VCaP (cell line): ENCODE data around the gene AEBP2.

ENCODE experiments used
- H3K27ac ChIP-seq: fragments of 450-650 bp; 2 replicates; pipeline ENCODE4 v1.5.1; 2017
- TF ChIP-seq, protein P1 (sequence below): fragments of 450-650 bp; conservative IDR thresholded peaks from 2 replicates; pipeline ENCODE4 v1.5.1; 2017; ENCODE audit warnings: mild to moderate bottlenecking, moderate library complexity

Gene AEBP2

DNA sequence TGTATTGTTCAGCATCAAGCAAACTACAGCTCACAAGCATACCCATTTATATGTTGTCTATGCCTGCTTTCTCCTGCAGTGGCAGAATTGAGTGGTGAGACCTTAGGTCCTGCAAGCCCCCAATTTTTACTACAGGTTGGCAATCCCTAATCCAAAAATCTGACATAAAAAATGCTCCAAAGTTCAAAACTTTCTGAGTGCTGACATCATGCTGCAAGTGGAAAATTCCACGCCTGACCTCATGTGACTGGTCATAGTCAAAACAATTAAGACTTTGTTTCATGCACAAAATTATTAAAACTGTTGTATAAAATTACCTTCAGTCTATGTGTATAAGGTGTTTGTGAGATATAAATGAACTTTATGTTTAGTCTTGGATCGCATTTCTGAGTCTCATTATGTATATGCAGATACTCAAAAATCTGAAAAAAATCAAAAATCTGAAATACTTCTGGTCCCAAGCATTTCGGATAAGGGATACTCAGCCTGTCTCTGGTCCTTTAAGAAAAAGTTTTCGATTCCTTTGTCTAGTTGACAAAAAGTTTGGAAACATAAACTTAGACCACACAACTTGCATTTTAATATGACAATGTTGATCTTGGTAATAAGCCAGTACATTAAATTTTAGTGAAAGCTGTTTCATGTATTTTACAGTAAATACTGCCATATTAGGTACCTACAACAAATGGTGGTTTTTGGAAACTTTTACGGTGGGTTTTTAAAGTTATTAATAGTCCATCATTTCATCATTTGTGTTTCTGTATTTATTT, 81.5 kb downstream of the AEBP2 start:
- no peak overlapping the region for H3K27ac ChIP-seq
- TF ChIP-seq, protein P1, sequence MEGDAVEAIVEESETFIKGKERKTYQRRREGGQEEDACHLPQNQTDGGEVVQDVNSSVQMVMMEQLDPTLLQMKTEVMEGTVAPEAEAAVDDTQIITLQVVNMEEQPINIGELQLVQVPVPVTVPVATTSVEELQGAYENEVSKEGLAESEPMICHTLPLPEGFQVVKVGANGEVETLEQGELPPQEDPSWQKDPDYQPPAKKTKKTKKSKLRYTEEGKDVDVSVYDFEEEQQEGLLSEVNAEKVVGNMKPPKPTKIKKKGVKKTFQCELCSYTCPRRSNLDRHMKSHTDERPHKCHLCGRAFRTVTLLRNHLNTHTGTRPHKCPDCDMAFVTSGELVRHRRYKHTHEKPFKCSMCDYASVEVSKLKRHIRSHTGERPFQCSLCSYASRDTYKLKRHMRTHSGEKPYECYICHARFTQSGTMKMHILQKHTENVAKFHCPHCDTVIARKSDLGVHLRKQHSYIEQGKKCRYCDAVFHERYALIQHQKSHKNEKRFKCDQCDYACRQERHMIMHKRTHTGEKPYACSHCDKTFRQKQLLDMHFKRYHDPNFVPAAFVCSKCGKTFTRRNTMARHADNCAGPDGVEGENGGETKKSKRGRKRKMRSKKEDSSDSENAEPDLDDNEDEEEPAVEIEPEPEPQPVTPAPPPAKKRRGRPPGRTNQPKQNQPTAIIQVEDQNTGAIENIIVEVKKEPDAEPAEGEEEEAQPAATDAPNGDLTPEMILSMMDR, result no peak

DNA sequence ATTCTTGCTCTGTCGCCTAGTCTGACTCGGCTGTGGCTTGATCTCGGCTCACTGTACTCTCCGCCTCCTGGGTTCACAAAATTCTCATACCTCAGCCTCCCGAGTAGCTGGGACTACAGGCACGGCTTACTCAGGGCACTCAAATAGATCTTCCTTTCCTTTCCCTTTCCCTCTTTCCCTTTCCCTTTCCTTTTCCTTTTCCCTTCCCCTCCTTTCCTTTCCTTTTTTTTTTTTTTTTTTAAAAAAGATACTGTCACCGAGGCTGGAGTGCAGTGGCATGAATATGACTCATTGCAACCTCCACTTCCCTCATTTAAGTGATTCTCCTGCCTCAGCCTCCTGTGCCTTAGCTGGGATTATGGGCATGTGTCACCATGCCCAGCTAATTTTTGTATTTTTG, 86.0 kb downstream of the AEBP2 start:
- TF ChIP-seq, protein P1, result no peak
- no peak overlapping the region for H3K27ac ChIP-seq

DNA sequence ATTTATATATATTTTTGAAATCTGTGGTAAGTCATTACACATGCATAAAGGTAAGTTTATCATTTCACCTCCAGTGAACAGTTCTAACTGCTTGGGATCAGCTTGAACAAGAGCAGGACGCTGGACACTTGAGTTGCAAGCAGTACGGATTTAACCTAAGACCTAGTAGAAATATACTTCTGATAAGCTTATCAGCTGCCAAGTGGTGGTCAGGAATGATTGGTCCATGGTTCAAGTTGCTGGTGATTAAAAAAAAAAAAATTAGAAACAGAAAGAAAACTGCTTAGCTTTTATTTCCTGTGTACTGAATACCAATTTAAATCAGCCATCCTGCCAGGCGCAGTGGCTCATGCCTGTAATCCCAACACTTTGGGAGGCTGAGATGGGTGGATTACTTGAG, 88.6 kb downstream of the AEBP2 start:
- TF ChIP-seq, protein P1, result no peak
- no peak overlapping the region for H3K27ac ChIP-seq

DNA sequence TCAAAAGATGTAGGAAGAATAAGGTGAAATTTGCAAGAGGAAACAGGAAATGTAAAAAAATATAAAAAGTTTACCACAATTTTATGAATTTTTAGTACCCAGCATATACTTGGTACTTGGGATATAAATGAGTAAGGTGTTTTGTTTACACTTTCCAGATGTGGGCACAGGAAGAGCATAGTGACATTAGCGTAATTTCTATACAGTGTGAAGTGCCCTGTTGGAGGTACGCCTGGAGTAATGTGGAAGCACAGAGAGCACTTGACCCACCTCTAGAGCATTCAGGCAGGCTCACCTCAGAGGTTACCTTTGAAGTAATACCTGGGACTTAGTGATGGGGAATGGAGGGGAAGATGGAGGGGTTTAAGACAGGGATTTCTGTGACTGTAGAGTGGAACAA, 89.5 kb downstream of the AEBP2 start:
- H3K27ac ChIP-seq, result no peak overlapping the region
- TF ChIP-seq, protein P1, result no peak

DNA sequence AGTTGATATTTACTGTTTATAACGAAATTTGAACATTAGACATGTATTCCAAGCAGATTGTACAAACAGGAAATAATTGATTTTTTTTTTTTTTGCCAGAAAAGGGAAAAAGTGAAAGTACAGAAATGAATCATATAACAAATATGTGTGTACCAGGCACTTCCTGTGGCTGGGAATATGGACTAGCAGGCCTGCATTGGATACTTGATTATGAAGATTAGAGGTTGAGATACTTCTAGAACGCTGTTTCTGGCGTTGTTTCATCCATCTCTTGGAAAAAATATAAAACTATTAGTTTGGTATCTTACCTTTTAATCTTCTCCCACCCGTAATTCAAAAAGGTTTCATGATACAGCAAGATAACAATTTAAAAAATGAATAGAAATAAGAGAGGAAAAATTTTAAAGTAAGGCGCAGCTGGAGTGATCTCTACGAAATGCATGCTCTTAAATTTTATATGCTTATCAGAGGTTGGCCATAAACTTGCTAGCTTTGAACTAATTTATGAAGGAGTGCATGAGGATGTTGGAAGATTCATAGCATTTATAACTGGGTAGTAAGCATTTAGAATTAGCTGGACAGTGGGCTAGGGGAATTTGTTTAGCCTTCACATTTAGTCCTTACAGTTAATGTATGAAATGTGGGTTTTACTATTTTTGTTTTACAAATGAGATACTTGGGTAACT, 90.8 kb downstream of the AEBP2 start:
- TF ChIP-seq, protein P1, result no peak
- H3K27ac ChIP-seq, result no peak overlapping the region

DNA sequence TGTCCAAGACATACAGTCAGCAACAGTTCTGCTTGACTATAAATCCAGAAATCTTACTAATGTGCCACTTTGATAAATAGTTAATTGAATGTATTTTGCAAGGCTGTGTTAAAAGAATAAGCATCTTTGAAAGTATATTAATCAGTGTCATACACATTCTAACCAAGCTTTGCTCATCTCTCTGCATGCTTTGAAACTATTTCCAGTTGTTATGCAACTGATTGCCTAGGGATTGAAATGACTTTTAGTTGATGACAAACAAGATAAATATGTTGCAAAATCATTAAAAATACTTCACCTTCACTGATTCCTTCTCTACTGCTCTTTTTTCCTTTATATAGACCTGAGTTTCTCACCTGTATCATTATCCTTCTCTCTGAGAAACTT, 91.3 kb downstream of the AEBP2 start:
- TF ChIP-seq, protein P1, result no peak
- no peak overlapping the region for H3K27ac ChIP-seq

DNA sequence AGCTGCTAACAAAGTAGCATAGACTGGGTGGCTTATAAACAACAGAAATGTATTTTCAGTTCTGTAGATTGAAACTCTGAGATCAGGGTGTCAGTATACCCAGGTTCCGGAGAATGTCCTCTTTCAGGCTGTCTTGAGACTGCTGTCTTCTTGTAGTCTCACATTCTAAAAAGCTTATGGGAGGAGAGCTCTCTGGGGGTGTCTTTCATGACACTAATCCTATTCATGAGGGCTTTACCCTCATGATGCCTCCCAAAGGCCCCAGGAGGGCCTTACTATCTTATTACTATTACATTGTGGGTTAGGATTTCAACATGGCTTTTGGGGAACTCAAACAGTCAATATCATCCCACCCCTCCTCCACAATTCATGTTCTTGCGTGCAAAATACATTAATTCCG, 94.3 kb downstream of the AEBP2 start:
- TF ChIP-seq, protein P1, result no peak
- no peak overlapping the region for H3K27ac ChIP-seq
